Inflammatory macrophage treated with lipopolysaccharide for 1 hour (primary cell): ENCODE measurements around the gene NUAK1.

ENCODE experiments used
- DNase-seq, 2 donors: peaks; one replicate each; pipeline ENCODE4 v3.0.0-alpha.2; 2020 to 2022

NUAK1 gene

DNA sequence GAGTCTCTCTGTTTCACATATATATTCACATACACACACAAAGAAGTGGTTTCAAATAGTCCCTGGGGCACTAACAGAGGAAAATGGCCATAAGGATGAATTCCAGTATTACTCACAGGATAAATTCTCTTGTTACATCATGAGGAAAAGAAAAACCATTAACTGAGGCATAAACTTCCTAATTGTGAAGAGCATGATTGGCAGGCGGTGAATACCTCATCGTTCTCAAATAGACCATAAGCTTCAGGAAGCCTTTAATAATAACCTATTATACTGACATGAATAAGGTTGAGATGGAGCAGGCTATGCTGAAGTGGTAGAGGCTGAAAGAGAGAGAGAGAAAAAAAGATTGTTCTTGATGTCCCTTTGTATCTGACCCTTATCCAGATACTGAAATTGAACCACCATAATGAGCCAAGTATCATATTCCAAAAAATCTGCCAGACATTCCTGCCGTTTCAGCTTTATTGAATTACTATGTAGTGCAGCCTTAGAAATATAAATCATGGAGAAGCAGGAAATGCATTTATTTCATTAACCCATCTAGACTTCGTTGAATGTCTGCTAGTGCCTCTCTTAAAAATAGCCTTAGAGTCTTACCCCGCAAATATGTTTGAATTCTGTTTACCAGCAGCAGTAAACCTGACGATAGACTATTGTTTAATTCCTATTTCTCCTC lies 86.8 kb downstream of the NUAK1 start:
- no peak for DNase-seq

DNA sequence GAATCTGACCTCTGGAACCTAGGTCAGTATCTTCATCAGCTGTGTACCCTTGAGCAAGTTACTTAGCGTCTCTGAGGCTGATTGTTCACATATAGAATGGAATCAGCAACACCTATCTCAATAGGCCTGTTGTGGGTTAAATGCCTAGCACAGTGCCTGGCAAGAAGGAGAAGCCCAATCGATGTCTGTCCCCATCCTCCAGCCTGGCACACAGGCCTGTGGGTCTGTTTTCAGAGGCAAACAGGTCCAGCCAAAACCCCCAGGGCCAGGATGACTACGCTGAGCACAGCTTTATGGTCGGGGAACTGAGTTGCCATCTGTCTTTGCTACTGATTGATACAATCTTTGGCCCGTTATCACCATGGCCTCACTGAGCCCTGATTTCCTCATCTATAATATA lies 89.2 kb downstream of the NUAK1 start:
- DNase-seq: no peak

DNA sequence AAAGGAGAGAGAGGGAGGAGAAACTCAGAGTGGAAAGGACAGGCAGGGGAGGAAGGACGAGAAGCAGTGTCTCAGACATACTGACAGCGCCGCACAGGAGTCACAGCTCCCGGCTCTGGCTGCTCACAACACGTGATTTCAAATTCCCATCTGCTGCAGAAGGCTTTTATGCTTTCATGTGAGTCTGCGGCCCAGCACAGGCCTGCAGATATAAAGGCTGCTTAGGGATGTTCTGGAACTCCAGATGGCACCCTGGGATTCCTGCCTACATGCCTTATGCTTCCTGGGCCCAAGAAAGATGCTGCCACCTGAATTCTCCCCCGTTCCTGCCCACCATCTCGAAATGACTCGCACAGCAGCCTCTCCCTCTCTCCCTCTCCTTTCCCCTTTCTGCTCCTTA lies 89.6 kb downstream of the NUAK1 start:
- DNase-seq: no peak

DNA sequence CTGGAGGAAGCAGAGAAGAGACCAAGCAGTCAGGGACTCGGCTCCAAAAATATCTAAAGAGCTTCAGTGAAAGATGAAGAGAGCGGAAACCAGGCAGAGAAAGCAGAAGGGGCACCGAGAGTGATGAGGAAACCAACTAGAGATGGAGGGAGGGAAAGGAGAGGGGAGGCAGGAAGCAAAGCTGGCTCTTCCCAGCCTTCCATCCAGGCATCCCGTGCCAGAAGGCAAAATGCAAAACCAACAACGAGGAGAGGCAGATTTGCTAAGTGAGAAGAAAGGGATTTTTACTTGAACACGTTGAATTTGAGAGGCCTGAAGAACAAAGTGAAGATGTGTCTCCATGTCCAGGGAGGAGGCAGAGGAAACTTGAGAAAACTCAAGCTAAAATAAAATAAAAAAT lies 90.1 kb downstream of the NUAK1 start:
- no peak for DNase-seq

DNA sequence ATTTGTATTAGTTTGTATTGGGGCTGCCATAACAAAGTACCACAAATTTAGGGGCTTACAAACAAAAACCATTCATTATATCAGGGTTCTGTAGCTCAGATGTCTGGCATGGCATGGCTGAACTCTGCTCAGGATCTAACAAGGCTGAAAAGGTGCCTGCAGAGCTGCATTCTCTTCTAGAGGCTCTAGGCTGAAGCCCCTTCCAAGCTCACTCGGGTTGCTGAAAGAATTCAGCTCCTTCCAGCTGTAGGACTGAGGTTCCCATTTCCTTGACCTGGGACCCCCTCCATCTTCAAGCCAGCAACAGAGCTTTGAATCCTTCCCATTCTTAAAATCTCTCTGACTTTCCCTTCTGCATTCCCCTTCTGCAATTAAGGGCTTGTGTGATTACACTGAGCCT lies 90.7 kb downstream of the NUAK1 start:
- no peak for DNase-seq

DNA sequence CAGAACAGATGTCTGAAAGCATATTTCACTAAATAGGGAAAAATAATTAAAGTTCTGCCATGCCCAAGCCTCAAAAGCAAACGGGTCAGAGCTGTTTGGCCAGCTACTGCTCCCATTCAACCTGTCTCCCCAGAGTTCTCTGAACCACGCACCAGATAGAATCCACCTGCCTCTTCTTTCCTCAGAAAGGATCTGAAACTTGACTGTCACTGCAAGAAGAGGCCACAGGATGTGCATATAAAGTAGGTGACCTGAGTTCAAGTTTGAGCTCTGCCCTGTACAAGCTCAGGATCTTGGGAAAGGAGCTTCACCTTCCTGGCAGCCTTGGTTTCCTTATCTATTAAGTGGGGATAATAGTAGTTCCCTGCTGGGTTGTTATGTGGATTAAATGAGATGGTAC lies 91.8 kb downstream of the NUAK1 start:
- DNase-seq: no peak

DNA sequence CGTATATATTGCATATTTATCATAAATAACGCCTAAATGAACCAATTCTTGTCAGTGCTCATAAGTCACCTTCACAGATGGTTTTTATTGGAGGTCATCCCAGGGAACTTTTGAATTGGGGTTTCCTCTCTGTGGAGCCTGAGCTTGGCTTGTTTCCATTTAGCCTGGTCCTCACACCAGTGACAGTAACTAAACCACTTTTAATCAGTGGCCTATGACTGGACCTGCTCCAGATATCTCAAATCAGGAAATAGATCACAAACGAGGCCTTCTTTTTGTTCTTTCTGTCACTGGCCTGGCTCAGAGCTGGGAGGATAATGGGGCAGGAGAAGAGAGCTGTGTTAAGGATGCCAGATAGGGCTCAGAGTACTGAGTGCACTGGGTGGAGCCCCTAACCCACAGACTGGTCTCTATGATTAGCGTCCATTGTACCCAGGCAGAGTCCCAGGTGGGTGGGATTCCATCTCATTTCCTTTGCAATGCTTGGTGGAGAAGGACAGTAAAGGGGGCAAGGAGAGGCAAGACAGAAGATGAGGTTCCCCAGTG lies 92.4 kb downstream of the NUAK1 start:
- no peak for DNase-seq

DNA sequence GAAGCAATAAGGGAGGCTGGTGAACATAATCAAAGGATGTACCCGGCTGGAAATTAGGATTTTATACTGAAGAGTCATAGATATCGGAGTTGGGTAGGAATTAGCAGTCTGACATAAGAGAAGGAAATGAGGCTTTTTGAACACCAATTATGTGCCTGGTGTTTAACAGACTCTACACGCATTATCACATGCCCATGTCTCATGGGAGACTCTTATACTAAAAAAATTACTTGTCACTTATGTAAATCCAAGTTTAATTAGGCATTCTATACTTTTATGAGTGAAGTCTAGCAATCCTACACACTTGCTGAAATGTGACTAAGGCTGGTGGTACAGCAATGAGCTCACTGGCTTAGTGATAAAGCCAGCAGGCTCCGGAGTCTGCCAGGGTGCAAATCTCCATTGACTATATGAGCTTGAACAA lies 93.5 kb downstream of the NUAK1 start:
- no peak for DNase-seq

DNA sequence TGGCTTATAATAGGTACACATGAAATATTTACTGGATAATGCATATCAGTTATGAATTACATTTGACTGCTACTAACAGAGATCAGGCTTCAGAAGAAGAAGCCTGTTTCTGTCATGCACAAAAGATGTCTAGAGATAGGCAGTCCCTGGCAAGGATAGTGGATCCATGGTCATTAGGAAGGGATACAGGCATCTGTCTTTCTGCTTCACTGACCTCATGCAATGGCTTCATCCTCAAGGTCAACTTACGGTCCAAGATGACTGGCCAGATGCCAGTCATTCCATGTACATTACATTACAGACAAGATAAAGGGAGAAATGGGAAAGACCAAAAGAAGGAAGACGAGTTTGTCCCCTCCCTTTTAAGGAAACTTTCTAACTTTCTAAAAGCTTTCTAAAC lies 94.0 kb downstream of the NUAK1 start:
- no peak for DNase-seq

DNA sequence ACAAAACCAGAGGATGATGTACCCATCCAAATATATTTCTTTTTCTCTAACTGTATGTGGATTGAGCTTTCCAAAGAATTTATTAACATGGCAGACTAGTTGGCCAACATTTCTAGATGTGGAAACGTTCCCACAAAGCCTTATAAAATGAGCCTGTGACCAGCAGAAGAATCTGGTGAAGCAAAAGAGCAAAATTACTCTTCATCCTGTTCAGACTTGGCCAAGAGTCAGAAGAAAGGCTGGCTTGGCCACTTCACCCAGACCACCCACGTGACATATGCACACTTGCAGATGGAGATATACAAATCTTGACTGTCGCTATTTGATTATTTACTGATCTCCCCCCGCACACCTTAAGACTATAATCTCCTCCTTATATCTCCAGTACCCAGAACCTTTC lies 96.7 kb downstream of the NUAK1 start:
- DNase-seq: no peak

DNA sequence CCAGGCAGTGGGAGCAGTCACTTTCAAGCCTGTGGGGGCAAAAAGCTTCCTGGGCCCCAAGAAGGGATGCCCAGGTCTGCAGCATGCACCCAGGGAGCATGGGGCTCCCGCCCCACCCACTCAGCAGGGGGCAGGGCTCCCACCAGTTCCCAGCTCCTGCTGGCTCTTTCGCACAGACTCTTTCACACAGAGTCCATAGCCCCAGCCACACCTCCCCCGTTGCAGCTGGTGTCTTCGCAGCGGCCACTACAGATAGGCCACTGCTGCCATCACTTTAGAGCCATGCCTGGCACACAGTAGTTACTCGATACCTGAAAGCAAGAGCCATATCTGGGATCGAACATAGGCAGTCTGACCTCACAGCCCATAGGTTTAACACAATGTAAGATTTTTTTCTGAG lies 98.2 kb downstream of the NUAK1 start:
- no peak for DNase-seq

DNA sequence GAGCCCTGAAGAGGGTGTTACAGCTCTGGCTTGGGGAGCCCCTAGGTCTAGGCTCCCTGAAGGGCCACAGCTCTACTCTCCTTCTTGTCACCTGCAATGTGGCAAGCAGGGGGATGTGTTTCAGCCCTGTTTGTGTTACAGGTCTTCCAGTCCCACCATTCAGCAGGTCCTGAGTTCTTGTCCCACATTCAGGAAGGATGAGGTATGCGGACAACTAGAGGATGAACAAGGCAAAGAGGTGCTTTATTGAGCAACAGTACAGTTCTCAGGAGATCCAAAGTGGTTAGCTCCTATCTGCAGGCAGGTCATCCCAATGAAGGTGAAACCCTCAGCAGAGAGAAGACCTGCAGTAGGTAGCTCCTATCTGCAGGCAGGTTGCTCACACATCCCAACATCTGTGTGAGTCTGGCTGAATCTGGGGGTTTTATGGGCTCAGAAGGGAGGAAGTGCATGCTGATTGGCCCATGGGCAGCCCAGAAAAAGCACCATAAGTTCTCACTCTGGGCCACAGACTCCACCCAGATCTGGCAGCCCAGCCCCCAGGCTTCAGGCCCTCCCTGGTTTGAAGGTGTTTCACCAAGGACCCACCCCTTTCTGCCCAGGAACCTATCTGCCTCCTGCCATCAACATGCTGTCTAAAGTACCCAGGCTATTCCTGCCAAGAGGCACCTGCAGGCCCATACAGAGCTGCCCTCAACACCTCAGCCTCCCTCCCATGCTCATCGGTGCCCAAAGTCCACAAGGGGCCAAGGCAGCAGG lies 98.9 kb downstream of the NUAK1 start:
- no peak for DNase-seq

DNA sequence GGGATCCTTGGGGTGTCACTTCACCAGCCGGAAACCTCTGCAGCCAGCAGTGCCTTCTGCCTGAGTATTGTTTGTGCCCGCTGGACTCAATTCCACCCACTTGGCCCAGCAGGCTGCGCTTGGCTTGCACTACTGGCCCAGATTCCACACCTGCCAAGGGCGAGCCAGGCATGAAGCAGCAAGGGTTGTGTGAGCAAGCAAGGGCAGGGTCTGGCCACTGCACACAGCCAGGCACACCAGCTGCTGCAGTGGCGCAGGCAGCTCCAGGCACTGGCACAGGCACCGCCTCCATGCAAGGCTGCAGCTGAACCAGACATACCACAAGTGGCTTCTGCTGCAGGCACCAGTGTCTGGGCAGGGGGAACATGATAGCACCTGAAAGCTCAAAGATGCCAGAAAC lies 99.5 kb downstream of the NUAK1 start:
- DNase-seq: no peak

DNA sequence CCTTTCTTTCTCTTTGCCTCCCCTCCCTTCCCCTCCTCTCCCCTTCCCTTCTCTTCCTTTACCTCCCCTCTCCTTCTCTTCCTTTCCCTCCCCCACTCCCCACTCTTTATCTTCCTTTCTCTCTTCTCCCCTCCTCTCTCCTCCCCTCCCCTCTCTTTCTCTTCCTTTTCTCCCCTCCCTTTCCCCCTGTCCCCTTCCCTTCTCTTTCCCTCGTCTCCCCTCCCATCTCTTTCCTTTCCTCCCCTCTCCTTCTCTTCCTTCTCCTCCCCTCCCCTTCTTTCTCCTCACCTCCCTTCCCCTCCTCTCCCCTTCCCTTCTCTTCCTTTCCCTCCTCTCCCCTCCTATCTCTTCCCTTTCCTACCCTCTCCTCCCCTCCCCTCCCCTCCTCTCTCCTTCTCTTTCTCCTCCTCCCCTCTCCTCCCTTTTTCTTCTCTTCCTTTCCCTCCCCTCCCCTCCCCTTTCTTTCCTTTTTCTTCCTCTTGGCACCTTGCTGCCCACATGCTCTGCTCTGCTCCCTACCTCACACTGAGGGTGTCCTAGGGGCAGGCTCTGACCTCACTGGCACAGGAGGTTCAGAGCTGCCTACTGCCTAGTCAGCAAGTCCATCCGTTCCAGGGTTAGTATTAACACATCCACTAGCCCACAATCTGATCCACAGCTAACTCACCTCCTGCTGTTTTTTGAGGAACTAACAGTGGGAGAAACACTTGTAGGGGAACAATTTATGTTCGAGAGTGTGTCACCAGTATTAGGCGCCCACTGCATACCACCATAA lies 101.0 kb downstream of the NUAK1 start:
- DNase-seq: no peak

DNA sequence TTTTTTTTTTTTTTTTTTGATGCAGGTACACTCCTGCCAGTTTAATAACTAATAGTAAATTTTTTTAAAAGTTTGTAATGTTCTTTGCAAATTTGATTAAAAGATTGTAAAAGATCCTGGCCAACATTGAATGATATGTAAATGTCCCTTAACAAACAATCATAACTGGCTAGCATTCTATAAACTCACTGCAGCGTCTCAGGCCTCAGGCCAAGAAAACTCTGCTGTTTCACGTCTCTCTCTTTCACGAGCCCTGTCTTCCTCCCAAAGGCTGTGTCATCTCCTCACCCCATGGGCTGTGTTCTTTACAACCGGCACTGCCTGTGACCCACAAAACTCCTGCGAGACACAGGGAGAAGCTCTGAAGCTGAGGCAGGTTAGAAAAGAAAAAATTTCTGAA lies 103.3 kb downstream of the NUAK1 start:
- no peak for DNase-seq

DNA sequence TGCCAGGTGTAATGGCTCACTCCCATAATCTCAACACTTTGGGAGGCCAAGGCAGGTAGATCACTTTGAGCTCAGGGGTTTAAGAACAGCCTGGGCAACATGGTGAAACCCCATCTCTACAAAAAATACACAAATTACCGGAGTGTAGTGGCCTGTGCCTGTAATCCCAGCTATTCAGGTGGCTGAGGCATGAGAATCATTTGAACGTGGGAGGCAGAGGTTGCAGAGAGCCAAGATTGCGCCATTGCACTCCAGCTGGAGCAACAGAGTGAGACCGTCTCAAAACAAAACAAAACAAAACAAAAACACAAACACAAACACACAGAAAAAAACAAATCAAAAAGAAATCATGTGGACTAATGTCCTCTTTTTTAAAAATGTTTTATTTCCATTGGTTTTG lies 104.4 kb downstream of the NUAK1 start:
- no peak for DNase-seq

DNA sequence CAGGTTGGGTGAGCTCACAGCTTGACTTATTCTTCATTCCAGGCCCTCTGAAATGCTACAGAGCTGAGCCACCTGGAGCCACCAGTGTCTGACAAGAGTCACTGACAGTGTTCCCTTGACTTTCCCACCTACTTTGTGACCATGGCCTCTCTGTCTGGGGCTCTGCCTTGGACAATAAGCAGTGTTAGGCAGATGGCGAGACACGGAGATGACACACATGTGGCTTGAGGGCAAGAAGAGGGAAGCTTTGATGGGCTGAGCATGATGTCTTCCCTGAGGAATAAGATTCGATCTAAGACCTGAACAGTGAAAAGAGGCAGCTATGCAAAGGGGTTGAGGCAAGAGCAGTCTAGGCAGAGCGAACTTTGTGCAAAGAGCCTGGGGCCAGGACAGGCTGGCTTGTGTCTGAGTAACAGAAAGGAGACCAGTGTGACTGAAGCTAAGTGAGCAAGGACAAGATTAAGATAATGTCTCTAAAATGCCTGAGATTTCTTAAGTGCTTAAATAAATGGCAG lies 105.5 kb downstream of the NUAK1 start:
- DNase-seq: no peak

DNA sequence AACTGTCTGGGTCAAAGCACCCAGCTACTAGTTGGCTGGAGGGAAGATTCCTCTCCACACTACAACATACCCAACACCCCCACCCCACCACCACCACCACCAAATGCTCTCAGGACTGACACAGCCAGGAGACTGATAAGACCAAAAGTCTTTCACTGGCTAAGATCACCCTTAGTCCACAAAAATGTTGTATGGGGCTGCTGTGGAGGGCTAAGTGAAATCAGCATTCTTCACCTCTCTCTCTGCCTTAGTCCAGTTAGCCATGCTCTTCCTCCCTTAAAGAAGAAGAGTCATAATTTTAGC lies 106.2 kb downstream of the NUAK1 start:
- DNase-seq: no peak

DNA sequence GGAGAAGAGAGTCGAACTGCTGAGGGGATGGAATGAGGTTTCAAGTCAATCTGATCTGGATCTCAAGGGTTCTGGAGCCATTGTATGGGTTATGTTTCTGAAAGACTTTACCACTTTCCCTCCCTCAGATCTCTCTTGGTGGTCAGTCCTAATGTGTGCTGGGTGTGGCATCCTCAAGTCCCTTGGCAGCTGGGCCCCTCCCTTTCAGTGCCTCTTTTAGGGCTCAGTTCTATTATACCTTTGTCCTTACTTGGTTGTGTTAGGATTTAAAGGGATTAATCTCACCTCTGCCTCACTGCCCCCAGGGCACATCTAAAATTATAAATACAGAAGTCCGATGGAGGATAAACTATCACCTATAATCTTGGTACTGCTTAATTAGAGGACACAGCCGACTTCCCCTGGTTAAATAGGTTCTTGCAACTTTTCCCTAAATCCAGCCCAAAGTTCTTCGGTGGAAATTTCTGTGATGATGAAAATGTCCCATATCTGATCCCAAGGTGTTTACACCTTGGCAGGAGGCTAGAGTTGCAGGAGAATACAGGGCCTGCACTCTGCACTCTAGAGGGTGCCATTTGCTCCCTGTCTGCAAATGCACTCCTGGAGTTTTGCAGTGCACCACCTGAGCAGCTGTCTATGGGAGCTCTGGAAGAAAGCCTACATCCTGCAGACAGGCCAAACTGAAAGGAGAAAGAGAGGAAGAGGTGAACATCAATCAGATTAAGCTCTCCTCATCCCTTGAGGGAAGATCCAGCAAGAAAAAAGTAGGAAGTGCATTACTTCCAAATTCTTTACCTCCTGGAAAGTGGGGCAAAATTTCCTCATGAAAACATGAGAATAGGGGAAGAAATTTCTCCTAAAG lies 106.8 kb downstream of the NUAK1 start:
- no peak for DNase-seq

DNA sequence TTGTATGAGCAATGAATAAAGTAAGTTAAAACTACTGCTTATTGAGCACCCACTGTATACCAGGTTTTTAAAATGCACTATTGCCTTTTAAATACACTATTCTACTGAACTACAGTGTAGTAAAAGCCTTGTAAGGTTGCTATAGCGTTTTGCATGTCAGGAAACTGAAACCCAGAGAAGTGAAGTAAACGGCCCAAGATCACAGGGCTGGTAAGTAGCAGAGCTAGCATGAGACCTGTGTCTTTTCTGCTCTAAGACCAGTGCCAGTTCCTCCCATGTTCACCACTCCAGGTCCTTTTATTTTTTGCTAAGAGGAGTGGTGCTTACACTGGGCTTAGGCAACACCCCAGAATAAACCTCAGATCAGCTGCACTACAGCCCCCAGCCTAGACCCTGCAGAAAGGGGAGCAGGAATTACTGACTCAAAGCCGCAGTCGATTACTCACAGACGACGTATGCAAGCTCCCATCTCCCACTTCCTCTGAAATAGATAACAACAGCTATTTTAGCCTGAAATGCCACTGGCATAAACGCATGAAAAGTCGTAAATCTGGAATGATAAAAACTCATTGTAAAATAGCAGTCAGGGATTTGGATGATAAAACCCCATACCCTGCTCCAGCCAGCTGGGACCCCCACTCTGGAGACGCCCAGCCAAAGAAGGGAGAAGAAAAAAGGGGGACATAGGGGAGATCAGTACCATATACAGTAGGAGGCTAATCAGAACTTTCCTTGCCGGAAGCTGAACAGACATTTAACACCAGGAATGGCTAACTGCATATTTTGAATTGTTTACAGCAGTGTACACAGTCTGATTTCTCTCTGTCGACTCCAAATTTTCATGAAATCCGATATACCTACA lies 108.3 kb downstream of the NUAK1 start:
- DNase-seq: no peak

DNA sequence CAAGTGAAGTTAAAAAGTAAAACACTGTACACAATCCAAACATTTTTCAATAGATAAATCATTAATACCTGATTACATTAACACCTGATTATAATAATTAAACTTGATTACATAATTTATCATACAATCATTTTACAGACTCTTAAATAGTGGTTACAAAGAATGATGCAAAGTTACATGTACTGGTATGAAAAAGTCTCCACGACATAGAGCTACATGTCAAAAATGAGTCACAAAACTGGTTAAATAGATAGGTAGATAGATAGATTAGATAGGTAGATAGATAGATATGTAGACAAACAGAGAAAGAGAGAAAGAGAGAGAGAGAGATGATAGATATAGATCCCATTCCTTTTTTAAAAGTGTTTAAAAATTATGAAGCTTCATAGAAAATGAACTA lies 109.2 kb downstream of the NUAK1 start:
- no peak for DNase-seq

DNA sequence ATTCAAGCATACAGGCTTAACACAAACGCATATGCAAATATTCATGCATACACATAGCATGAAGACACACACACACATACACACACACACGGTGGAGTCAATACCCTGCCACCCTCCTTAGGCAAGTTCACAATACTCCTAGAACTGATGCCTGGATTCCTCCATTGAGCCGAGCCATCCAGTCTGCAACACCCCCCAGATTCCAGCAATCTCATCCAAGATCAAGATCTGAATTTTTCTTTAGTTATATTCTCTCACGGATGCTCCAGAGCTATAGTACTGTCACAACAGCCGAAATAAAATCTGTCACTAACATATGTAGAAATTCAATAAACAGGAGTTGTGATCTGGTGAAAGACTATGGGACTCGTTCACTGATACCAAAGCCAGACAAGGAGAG lies 110.8 kb downstream of the NUAK1 start:
- DNase-seq: no peak
